ENCODE data around the gene CYB5R3.

DNA sequence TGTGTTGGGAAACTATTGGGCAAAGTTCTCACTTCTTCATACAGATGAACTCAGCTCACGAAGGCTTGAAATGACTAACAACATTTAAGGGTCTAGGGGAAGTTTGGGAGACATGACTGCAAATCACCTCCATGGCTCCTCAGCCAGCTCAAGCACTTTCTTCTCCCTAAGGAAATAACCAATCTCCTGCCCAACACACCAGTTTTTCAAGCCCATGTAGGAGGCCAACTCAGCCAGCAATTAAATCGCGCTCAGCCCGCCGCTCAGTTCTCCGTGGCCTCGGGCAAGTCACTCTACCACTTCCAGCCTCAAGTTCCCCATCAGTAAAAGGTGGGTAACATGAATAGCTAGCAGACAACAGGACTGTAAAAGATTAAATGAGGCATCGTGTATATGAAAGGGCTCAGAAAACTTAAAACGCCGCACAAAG lies 35.3 kb downstream of the CYB5R3 start:
- TF ChIP-seq, protein P1, sequence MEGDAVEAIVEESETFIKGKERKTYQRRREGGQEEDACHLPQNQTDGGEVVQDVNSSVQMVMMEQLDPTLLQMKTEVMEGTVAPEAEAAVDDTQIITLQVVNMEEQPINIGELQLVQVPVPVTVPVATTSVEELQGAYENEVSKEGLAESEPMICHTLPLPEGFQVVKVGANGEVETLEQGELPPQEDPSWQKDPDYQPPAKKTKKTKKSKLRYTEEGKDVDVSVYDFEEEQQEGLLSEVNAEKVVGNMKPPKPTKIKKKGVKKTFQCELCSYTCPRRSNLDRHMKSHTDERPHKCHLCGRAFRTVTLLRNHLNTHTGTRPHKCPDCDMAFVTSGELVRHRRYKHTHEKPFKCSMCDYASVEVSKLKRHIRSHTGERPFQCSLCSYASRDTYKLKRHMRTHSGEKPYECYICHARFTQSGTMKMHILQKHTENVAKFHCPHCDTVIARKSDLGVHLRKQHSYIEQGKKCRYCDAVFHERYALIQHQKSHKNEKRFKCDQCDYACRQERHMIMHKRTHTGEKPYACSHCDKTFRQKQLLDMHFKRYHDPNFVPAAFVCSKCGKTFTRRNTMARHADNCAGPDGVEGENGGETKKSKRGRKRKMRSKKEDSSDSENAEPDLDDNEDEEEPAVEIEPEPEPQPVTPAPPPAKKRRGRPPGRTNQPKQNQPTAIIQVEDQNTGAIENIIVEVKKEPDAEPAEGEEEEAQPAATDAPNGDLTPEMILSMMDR (IDR thresholded peaks at IDR 0.05; ENCODE audit: low read depth, low read length, missing input control), result no peak
- TF ChIP-seq TAF1 (conservative IDR thresholded peaks at IDR 0.05) (no peak), RAD21 (IDR thresholded peaks at IDR 0.05) (no peak), EGR1 (IDR thresholded peaks at IDR 0.05; ENCODE audit: low read depth in 2 of 2) (no peak)
- TF ChIP-seq, protein P2, sequence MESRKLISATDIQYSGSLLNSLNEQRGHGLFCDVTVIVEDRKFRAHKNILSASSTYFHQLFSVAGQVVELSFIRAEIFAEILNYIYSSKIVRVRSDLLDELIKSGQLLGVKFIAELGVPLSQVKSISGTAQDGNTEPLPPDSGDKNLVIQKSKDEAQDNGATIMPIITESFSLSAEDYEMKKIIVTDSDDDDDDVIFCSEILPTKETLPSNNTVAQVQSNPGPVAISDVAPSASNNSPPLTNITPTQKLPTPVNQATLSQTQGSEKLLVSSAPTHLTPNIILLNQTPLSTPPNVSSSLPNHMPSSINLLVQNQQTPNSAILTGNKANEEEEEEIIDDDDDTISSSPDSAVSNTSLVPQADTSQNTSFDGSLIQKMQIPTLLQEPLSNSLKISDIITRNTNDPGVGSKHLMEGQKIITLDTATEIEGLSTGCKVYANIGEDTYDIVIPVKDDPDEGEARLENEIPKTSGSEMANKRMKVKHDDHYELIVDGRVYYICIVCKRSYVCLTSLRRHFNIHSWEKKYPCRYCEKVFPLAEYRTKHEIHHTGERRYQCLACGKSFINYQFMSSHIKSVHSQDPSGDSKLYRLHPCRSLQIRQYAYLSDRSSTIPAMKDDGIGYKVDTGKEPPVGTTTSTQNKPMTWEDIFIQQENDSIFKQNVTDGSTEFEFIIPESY (IDR thresholded peaks at IDR 0.05), result no peak
- TF ChIP-seq, protein P3, sequence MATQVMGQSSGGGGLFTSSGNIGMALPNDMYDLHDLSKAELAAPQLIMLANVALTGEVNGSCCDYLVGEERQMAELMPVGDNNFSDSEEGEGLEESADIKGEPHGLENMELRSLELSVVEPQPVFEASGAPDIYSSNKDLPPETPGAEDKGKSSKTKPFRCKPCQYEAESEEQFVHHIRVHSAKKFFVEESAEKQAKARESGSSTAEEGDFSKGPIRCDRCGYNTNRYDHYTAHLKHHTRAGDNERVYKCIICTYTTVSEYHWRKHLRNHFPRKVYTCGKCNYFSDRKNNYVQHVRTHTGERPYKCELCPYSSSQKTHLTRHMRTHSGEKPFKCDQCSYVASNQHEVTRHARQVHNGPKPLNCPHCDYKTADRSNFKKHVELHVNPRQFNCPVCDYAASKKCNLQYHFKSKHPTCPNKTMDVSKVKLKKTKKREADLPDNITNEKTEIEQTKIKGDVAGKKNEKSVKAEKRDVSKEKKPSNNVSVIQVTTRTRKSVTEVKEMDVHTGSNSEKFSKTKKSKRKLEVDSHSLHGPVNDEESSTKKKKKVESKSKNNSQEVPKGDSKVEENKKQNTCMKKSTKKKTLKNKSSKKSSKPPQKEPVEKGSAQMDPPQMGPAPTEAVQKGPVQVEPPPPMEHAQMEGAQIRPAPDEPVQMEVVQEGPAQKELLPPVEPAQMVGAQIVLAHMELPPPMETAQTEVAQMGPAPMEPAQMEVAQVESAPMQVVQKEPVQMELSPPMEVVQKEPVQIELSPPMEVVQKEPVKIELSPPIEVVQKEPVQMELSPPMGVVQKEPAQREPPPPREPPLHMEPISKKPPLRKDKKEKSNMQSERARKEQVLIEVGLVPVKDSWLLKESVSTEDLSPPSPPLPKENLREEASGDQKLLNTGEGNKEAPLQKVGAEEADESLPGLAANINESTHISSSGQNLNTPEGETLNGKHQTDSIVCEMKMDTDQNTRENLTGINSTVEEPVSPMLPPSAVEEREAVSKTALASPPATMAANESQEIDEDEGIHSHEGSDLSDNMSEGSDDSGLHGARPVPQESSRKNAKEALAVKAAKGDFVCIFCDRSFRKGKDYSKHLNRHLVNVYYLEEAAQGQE (IDR thresholded peaks at IDR 0.05), result no peak

All from liver (tissue), 3 donors.